GM23338 (cell line): Measurements from ENCODE around the gene SLC2A4RG. TPM values are rescaled to one million over a fixed set of nuclear protein-coding genes. Genes with fewer than 3 reads are reported as not detected.

ENCODE experiments used
- ATAC-seq: fragments of 200-7000 bp; cut with Tn5 transposase; 3 replicates; pipeline ENCODE4 v1.9.1; 2020
- DNase-seq: peaks from one replicate; pipeline ENCODE4 v3.0.0-alpha.2; 2015; ENCODE audit warnings: low spot score
- H2AFZ ChIP-seq: fragments of 200-600 bp; sonication (generic); 2 replicates; pipeline ENCODE4 v1.8.0; 2016; ENCODE audit warnings: antibody characterized with exemption, mild to moderate bottlenecking, moderate library complexity
- H3F3A ChIP-seq: fragments of 200-600 bp; sonication (generic); replicated peaks from 2 replicates; pipeline ENCODE4 v1.8.0; 2017; ENCODE audit warnings: antibody characterized with exemption, mixed run types, low read depth
- H3K27ac ChIP-seq: fragments of 200-600 bp; sonication (generic); 2 replicates; pipeline ENCODE4 v1.6.1; 2016; ENCODE audit warnings: low read depth
- H3K27me3 ChIP-seq: fragments of 200-600 bp; sonication (generic); 2 replicates; pipeline ENCODE4 v1.8.0; 2016; ENCODE audit warnings: mild to moderate bottlenecking, mixed run types, moderate library complexity; ENCODE audit not compliant: insufficient read depth
- H3K36me3 ChIP-seq: fragments of 200-600 bp; sonication (generic); 2 replicates; pipeline ENCODE4 v1.8.0; 2016; ENCODE audit warnings: mild to moderate bottlenecking; ENCODE audit not compliant: insufficient read depth
- H3K4me1 ChIP-seq: fragments of 200-600 bp; sonication (generic); 2 replicates; pipeline ENCODE4 v1.8.0; 2016; ENCODE audit warnings: mild to moderate bottlenecking, moderate library complexity; ENCODE audit not compliant: insufficient read depth
- H3K4me2 ChIP-seq: fragments of 200-600 bp; sonication (generic); 2 replicates; pipeline ENCODE4 v1.7.1; 2017; ENCODE audit warnings: mixed run types
- H3K4me3 ChIP-seq: fragments of 200-600 bp; sonication (generic); 2 replicates; pipeline ENCODE4 v1.6.1; 2016; ENCODE audit warnings: mixed run types
- H3K79me2 ChIP-seq: fragments of 200-600 bp; sonication (generic); replicated peaks from 2 replicates; pipeline ENCODE4 v1.8.0; 2017; ENCODE audit warnings: mild to moderate bottlenecking; ENCODE audit not compliant: insufficient read depth
- H3K9me2 ChIP-seq: fragments of 200-600 bp; sonication (generic); 2 replicates; pipeline ENCODE4 v1.8.0; 2017; ENCODE audit not compliant: insufficient read depth
- H4K20me1 ChIP-seq: fragments of 200-600 bp; sonication (generic); replicated peaks from 2 replicates; pipeline ENCODE4 v1.8.0; 2017; ENCODE audit warnings: mild to moderate bottlenecking; ENCODE audit not compliant: insufficient read depth
- H3K27ac Mint-ChIP-seq: 2 replicates; pipeline ENCODE4 v1.8.0; 2020; ENCODE audit warnings: inconsistent platforms, mild to moderate bottlenecking, moderate library complexity, mixed read lengths
- H3K27me3 Mint-ChIP-seq: 3 replicates; pipeline ENCODE4 v1.8.0; 2022; ENCODE audit warnings: low read depth, mild to moderate bottlenecking, moderate library complexity, mixed read lengths, inconsistent platforms; ENCODE audit not compliant: insufficient read depth, poor library complexity
- H3K36me3 Mint-ChIP-seq: 3 replicates; pipeline ENCODE4 v1.8.0; 2021; ENCODE audit warnings: low read depth, mild to moderate bottlenecking, inconsistent platforms, moderate library complexity, mixed read lengths
- H3K4me1 Mint-ChIP-seq: 3 replicates; pipeline ENCODE4 v1.8.0; 2020; ENCODE audit warnings: mild to moderate bottlenecking, inconsistent platforms, mixed read lengths
- H3K4me3 Mint-ChIP-seq: 3 replicates; pipeline ENCODE4 v1.8.0; 2021; ENCODE audit warnings: moderate library complexity, mild to moderate bottlenecking, inconsistent platforms, mixed read lengths
- H3K9me3 Mint-ChIP-seq: 3 replicates; pipeline ENCODE4 v1.8.0; 2020; ENCODE audit warnings: moderate library complexity, mild to moderate bottlenecking, inconsistent platforms, mixed read lengths
- CREB1 ChIP-seq: fragments of 250-450 bp; sonication (Bioruptor Pico); IDR thresholded peaks from 2 replicates; pipeline ENCODE4 v1.5.0; 2020; ENCODE audit warnings: low read depth, mild to moderate bottlenecking, moderate library complexity
- EZH2 ChIP-seq: fragments of 200-600 bp; sonication (generic); IDR thresholded peaks from one replicate; pipeline ENCODE4 v1.8.0; 2017; ENCODE audit warnings: antibody characterized with exemption, mild to moderate bottlenecking, low read depth; ENCODE audit not compliant: unreplicated experiment
- EZH2phosphoT487 ChIP-seq: fragments of 200-600 bp; sonication (generic); IDR thresholded peaks from one replicate; pipeline ENCODE4 v1.8.1; 2018; ENCODE audit warnings: antibody characterized with exemption; ENCODE audit not compliant: unreplicated experiment
- JUNB ChIP-seq: IDR thresholded peaks from one replicate; pipeline ENCODE4 v1.6.1; 2016; ENCODE audit warnings: antibody characterized with exemption; ENCODE audit not compliant: unreplicated experiment
- NANOG ChIP-seq: IDR thresholded peaks from 2 replicates; pipeline ENCODE4 v1.6.1; 2016; ENCODE audit warnings: antibody characterized with exemption, borderline replicate concordance
- POLR2AphosphoS5 ChIP-seq: IDR thresholded peaks from 2 replicates; pipeline ENCODE4 v1.6.1; 2016; ENCODE audit warnings: antibody characterized with exemption, low read depth
- REST ChIP-seq: IDR thresholded peaks from one replicate; pipeline ENCODE4 v1.6.1; 2018; ENCODE audit warnings: antibody characterized with exemption; ENCODE audit not compliant: unreplicated experiment
- STAT1 ChIP-seq: IDR thresholded peaks from one replicate; pipeline ENCODE4 v1.6.1; 2016; ENCODE audit warnings: antibody characterized with exemption; ENCODE audit not compliant: unreplicated experiment
- ZNF114 ChIP-seq: fragments of 250-450 bp; sonication (Bioruptor Pico); IDR thresholded peaks from 2 replicates; pipeline ENCODE4 v1.5.0; 2020; ENCODE audit warnings: mild to moderate bottlenecking, moderate library complexity
- ZNF331 ChIP-seq: fragments of 250-450 bp; sonication (Bioruptor Pico); IDR thresholded peaks from 2 replicates; pipeline ENCODE4 v1.5.0; 2020; ENCODE audit warnings: low read depth, mild to moderate bottlenecking, moderate library complexity
- polyA plus RNA-seq: library from polyadenylated mRNA; unstranded; fragments of >200 nt; fragmentation: Nextera tagmentation; extraction: Ambion mirVana; gene quantifications from 2 replicates; pipeline ENCODE4 v1.2.1, GENCODE V29; 2016
- total RNA-seq: library from RNA; depleted of rRNA; stranded (reverse); fragments of >200 nt; shearing (Covaris generic); gene quantifications from 2 replicates; pipeline ENCODE4 v1.2.3, GENCODE V29; 2014
- TF ChIP-seq, protein P1 (sequence below): IDR thresholded peaks from 2 replicates; pipeline ENCODE4 v1.6.1; 2016; ENCODE audit warnings: antibody characterized with exemption
- TF ChIP-seq, protein P2 (sequence below): fragments of 250-450 bp; sonication (Bioruptor Pico); IDR thresholded peaks from 2 replicates; pipeline ENCODE4 v1.5.0; 2020; ENCODE audit warnings: mild to moderate bottlenecking, moderate library complexity
- TF ChIP-seq, protein P3 (sequence below), 2 experiments: fragments of 200-600 bp in 1 of 2; sonication (generic) in 1 of 2; conservative IDR thresholded peaks; 2 replicates each; pipeline versions ENCODE4 v1.5.1 to v1.6.1; 2016 to 2017; ENCODE audit warnings: antibody characterized with exemption in 2 of 2, low read depth in 2 of 2, mild to moderate bottlenecking in 2 of 2, moderate library complexity in 1 of 2

SLC2A4RG gene
- total and polyA plus RNA-seq, 2 experiments from 2014 or later = 22.8 to 42.0 TPM

GRCh38 chr20:63783970-63784369 is 44.4 kb downstream of the SLC2A4RG start:
- no peaks in the 10 kb centered on the region; the same call in 2 of the 3 replicates for H3K9me3 Mint-ChIP-seq
- Histone ChIP-seq H3F3A (peaks cover 18% of the 10 kb centered on the region), H2AFZ (no peak overlapping the region), H3K9me2 (no peaks in the 10 kb centered on the region), H3K4me3 (no peak overlapping the region), H3K4me1 (no peaks in the 10 kb centered on the region), H4K20me1 (peaks cover 14% of the 10 kb centered on the region), H3K4me2 (no peak overlapping the region), H3K36me3 (no peaks in the 10 kb centered on the region), H3K27ac (no peak overlapping the region), H3K79me2 (peaks cover 7% of the 10 kb centered on the region), H3K27me3 (no peaks in the 10 kb centered on the region)
- TF ChIP-seq POLR2AphosphoS5 = no peak
- TF ChIP-seq ZNF331 (CRISPR knock-in tag) = no peak
- no peak for TF ChIP-seq NANOG
- TF ChIP-seq CREB1 (CRISPR knock-in tag) = no peak
- no peak for TF ChIP-seq EZH2phosphoT487
- TF ChIP-seq, protein P1, sequence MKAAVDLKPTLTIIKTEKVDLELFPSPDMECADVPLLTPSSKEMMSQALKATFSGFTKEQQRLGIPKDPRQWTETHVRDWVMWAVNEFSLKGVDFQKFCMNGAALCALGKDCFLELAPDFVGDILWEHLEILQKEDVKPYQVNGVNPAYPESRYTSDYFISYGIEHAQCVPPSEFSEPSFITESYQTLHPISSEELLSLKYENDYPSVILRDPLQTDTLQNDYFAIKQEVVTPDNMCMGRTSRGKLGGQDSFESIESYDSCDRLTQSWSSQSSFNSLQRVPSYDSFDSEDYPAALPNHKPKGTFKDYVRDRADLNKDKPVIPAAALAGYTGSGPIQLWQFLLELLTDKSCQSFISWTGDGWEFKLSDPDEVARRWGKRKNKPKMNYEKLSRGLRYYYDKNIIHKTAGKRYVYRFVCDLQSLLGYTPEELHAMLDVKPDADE = no peak
- no peak for TF ChIP-seq REST
- TF ChIP-seq ZNF114 (CRISPR knock-in tag) = no peak
- TF ChIP-seq STAT1 = no peak
- TF ChIP-seq, protein P2, sequence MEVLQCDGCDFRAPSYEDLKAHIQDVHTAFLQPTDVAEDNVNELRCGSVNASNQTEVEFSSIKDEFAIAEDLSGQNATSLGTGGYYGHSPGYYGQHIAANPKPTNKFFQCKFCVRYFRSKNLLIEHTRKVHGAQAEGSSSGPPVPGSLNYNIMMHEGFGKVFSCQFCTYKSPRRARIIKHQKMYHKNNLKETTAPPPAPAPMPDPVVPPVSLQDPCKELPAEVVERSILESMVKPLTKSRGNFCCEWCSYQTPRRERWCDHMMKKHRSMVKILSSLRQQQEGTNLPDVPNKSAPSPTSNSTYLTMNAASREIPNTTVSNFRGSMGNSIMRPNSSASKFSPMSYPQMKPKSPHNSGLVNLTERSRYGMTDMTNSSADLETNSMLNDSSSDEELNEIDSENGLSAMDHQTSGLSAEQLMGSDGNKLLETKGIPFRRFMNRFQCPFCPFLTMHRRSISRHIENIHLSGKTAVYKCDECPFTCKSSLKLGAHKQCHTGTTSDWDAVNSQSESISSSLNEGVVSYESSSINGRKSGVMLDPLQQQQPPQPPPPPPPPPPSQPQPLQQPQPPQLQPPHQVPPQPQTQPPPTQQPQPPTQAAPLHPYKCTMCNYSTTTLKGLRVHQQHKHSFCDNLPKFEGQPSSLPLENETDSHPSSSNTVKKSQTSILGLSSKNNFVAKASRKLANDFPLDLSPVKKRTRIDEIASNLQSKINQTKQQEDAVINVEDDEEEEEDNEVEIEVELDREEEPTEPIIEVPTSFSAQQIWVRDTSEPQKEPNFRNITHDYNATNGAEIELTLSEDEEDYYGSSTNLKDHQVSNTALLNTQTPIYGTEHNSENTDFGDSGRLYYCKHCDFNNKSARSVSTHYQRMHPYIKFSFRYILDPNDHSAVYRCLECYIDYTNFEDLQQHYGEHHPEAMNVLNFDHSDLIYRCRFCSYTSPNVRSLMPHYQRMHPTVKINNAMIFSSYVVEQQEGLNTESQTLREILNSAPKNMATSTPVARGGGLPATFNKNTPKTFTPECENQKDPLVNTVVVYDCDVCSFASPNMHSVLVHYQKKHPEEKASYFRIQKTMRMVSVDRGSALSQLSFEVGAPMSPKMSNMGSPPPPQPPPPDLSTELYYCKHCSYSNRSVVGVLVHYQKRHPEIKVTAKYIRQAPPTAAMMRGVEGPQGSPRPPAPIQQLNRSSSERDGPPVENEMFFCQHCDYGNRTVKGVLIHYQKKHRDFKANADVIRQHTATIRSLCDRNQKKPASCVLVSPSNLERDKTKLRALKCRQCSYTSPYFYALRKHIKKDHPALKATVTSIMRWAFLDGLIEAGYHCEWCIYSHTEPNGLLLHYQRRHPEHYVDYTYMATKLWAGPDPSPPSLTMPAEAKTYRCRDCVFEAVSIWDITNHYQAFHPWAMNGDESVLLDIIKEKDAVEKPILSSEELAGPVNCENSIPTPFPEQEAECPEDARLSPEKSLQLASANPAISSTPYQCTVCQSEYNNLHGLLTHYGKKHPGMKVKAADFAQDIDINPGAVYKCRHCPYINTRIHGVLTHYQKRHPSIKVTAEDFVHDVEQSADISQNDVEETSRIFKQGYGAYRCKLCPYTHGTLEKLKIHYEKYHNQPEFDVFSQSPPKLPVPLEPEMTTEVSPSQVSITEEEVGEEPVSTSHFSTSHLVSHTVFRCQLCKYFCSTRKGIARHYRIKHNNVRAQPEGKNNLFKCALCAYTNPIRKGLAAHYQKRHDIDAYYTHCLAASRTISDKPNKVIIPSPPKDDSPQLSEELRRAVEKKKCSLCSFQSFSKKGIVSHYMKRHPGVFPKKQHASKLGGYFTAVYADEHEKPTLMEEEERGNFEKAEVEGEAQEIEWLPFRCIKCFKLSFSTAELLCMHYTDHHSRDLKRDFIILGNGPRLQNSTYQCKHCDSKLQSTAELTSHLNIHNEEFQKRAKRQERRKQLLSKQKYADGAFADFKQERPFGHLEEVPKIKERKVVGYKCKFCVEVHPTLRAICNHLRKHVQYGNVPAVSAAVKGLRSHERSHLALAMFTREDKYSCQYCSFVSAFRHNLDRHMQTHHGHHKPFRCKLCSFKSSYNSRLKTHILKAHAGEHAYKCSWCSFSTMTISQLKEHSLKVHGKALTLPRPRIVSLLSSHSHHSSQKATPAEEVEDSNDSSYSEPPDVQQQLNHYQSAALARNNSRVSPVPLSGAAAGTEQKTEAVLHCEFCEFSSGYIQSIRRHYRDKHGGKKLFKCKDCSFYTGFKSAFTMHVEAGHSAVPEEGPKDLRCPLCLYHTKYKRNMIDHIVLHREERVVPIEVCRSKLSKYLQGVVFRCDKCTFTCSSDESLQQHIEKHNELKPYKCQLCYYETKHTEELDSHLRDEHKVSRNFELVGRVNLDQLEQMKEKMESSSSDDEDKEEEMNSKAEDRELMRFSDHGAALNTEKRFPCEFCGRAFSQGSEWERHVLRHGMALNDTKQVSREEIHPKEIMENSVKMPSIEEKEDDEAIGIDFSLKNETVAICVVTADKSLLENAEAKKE = no peak
- no peak for TF ChIP-seq EZH2
- TF ChIP-seq, protein P3, sequence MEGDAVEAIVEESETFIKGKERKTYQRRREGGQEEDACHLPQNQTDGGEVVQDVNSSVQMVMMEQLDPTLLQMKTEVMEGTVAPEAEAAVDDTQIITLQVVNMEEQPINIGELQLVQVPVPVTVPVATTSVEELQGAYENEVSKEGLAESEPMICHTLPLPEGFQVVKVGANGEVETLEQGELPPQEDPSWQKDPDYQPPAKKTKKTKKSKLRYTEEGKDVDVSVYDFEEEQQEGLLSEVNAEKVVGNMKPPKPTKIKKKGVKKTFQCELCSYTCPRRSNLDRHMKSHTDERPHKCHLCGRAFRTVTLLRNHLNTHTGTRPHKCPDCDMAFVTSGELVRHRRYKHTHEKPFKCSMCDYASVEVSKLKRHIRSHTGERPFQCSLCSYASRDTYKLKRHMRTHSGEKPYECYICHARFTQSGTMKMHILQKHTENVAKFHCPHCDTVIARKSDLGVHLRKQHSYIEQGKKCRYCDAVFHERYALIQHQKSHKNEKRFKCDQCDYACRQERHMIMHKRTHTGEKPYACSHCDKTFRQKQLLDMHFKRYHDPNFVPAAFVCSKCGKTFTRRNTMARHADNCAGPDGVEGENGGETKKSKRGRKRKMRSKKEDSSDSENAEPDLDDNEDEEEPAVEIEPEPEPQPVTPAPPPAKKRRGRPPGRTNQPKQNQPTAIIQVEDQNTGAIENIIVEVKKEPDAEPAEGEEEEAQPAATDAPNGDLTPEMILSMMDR (conservative IDR thresholded peaks at IDR 0.05; ENCODE audit: low read depth in 2 of 2) = no peak
- no peak for TF ChIP-seq JUNB
- DNase-seq (no peak), ATAC-seq (no peak)
- H3K27me3 Mint-ChIP-seq = peaks cover 9% of the 10 kb centered on the region
- H3K4me1 Mint-ChIP-seq = no peaks in the 10 kb centered on the region; the same call in 1 of the 3 replicates
- no peak overlapping the region for H3K27ac Mint-ChIP-seq
- H3K36me3 Mint-ChIP-seq = no peaks in the 10 kb centered on the region; the same call in 2 of the 3 replicates
- H3K4me3 Mint-ChIP-seq = no peak overlapping the region; the same call in 2 of the 3 replicates
